KMS-11 (cell line): Measurements from ENCODE around the gene RHOV.
A peak's percentile ranks its signal among the peaks of the same experiment; 100 is the strongest.

ENCODE experiments used
- H2AFZ ChIP-seq: fragments of 200-600 bp; sonication (generic); 2 replicates; pipeline ENCODE4 v1.6.1; 2016; ENCODE audit warnings: antibody characterized with exemption, mixed run types, low read depth
- H3K27ac ChIP-seq: fragments of 200-600 bp; sonication (generic); 2 replicates; pipeline ENCODE4 v1.6.1; 2016; ENCODE audit warnings: mild to moderate bottlenecking, mixed run types
- H3K27me3 ChIP-seq: fragments of 200-600 bp; sonication (generic); 2 replicates; pipeline ENCODE4 v1.6.1; 2017; ENCODE audit warnings: mild to moderate bottlenecking, low read depth, mixed run types, moderate library complexity; ENCODE audit not compliant: insufficient read depth
- H3K36me3 ChIP-seq: fragments of 200-600 bp; sonication (generic); 2 replicates; pipeline ENCODE4 v1.6.1; 2017; ENCODE audit warnings: mild to moderate bottlenecking, mixed run types; ENCODE audit not compliant: insufficient read depth
- H3K4me1 ChIP-seq: fragments of 200-600 bp; sonication (generic); 2 replicates; pipeline ENCODE4 v1.6.1; 2016; ENCODE audit warnings: mild to moderate bottlenecking, low read depth, mixed run types; ENCODE audit not compliant: poor library complexity, severe bottlenecking
- H3K4me2 ChIP-seq: fragments of 200-600 bp; sonication (generic); 2 replicates; pipeline ENCODE4 v1.7.0; 2016; ENCODE audit warnings: mild to moderate bottlenecking, mixed run types
- H3K4me3 ChIP-seq: fragments of 200-600 bp; sonication (generic); IDR thresholded peaks from 2 replicates; pipeline ENCODE4 v1.6.1; 2017; ENCODE audit warnings: low read depth, low read length, mixed read lengths; ENCODE audit not compliant: insufficient read depth
- H3K79me2 ChIP-seq: fragments of 200-600 bp; sonication (generic); 2 replicates; pipeline ENCODE4 v1.6.1; 2016; ENCODE audit warnings: low read depth, mixed run types; ENCODE audit not compliant: insufficient read depth
- H3K9ac ChIP-seq: fragments of 200-600 bp; sonication (generic); 2 replicates; pipeline ENCODE4 v1.6.1; 2016; ENCODE audit warnings: mild to moderate bottlenecking, mixed run types
- H4K20me1 ChIP-seq: fragments of 200-600 bp; sonication (generic); 2 replicates; pipeline ENCODE4 v1.6.1; 2016; ENCODE audit warnings: mild to moderate bottlenecking, mixed run types; ENCODE audit not compliant: insufficient read depth
- CTCF ChIP-seq: fragments of 200-600 bp; sonication (generic); conservative IDR thresholded peaks from 2 replicates; pipeline ENCODE4 v1.6.1; 2017; ENCODE audit warnings: low read depth, mild to moderate bottlenecking, antibody characterized with exemption, low read length, moderate library complexity, mixed read lengths

RHOV gene

GRCh38 chr15:40911141-40911540 is 37.1 kb upstream of the RHOV start:
- Histone ChIP-seq H4K20me1 (no peaks in the 10 kb centered on the region), H3K27me3 (no peaks in the 10 kb centered on the region), H3K4me2 (no peak overlapping the region), H3K79me2 (no peaks in the 10 kb centered on the region), H3K4me1 (peaks cover 14% of the 10 kb centered on the region), H3K27ac (no peak overlapping the region), H2AFZ (no peak overlapping the region), H3K4me3 (no peak overlapping the region), H3K9ac (no peak overlapping the region), H3K36me3 (no peaks in the 10 kb centered on the region)
- TF ChIP-seq CTCF = no peak

GRCh38 chr15:40909662-40910630 is 35.9 kb upstream of the RHOV start:
- Histone ChIP-seq H3K27me3 (no peaks in the 10 kb centered on the region), H3K4me3 (no peak overlapping the region), H2AFZ (no peak overlapping the region), H3K4me1 (peaks cover 24% of the 10 kb centered on the region), H3K4me2 (no peak overlapping the region), H3K9ac (no peak overlapping the region), H3K27ac (no peak overlapping the region), H4K20me1 (no peaks in the 10 kb centered on the region), H3K79me2 (no peaks in the 10 kb centered on the region), H3K36me3 (no peaks in the 10 kb centered on the region)
- no peak for TF ChIP-seq CTCF

GRCh38 chr15:40908095-40908494 is 34.1 kb upstream of the RHOV start:
- Histone ChIP-seq H3K27ac (peak overlapping the region; percentile 53; the same call in 1 of the 2 replicates), H3K4me2 (peak overlapping the region; percentile 99), H3K79me2 (no peaks in the 10 kb centered on the region), H3K27me3 (no peaks in the 10 kb centered on the region), H3K4me1 (peaks cover 40% of the 10 kb centered on the region), H3K36me3 (no peaks in the 10 kb centered on the region), H3K4me3 (no peak overlapping the region), H4K20me1 (no peaks in the 10 kb centered on the region), H2AFZ (peak overlapping the region; percentile 98; the same call in 1 of the 2 replicates), H3K9ac (no peak overlapping the region)
- no peak for TF ChIP-seq CTCF

GRCh38 chr15:40906991-40907802 is 33.2 kb upstream of the RHOV start:
- H3K27me3 ChIP-seq = no peaks in the 10 kb centered on the region
- H4K20me1 ChIP-seq = no peaks in the 10 kb centered on the region
- TF ChIP-seq CTCF = no peak
- peaks cover 40% of the 10 kb centered on the region for H3K4me1 ChIP-seq
- peak overlapping the region; percentile 53 for H3K27ac ChIP-seq
- peak overlapping the region; percentile 69 for H3K9ac ChIP-seq
- peak overlapping the region; percentile 99 for H3K4me2 ChIP-seq
- H3K36me3 ChIP-seq = no peaks in the 10 kb centered on the region
- no peaks in the 10 kb centered on the region for H3K79me2 ChIP-seq
- H2AFZ ChIP-seq = peak overlapping the region; percentile 98
- H3K4me3 ChIP-seq = no peak overlapping the region
